HG03064 (cell line): ENCODE results near the gene ABITRAM.
A peak's percentile ranks its signal among the peaks of the same experiment; 100 is the strongest.
"Not testable (repeated sequence)": the region's sequence is repeated elsewhere in the genome, so short reads cannot be mapped to it uniquely, and the experiment has no call there.

Experiments
- ATAC-seq: cut with Tn5 transposase; IDR thresholded peaks from one replicate; pipeline ENCODE4 v1.9.1; 2021; ENCODE audit warnings: low read depth; ENCODE audit not compliant: unreplicated experiment

Gene ABITRAM, protein sequence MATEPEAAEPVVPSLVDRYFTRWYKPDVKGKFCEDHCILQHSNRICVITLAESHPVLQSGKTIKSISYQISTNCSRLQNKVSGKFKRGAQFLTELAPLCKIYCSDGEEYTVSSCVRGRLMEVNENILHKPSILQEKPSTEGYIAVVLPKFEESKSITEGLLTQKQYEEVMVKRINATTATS

GRCh38 chr9:108934323-108934893 is at the start of gene ABITRAM:
ABITRAM (plus strand) TSS chr9:108934400; CDS start chr9:108934487, 87 bp downstream.
- ATAC-seq, result peak; percentile 74

- ATAC-seq, result no peak
These were observed 49.5 kb upstream of the ABITRAM start for GRCh38 chr9:108884701-108885100.

- peak; percentile 99 for ATAC-seq
These were observed 48.4 kb upstream of the ABITRAM start for GRCh38 chr9:108885643-108886348.

DNA sequence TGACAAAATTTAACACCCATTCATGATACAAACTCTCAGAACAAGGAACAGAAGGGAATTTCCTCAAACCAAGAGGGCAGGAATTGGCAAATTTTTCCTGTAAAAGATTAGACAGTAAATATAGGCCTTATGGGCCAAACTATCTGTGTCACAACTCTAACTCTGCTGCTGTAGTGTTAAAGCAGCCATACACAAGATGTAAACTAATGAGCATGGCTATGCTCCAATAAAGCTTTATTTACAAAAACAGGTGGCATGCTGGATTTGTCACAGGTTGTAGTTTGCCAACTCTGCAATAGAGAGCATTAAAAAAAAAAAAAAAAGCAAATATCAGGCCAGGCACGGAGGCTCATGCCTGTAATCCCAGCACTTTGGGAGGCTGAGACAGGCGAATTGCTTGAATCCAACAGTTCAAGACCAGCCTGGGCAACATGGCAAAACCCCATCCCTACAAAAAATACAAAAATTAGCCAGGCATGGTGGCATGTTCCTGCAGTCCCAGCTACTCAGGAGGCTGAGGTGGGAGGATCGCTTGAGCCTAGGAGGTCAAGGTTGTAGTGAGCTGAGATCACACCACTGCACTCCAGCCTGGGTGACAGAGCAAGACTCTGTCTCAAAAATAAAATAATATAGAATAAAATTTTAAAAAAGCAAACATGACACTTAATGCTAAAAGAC is 47.5 kb upstream of the ABITRAM start:
- not testable (repeated sequence) for ATAC-seq

- no peak for ATAC-seq
These were observed 44.5 kb upstream of the ABITRAM start for GRCh38 chr9:108889649-108890067.

DNA sequence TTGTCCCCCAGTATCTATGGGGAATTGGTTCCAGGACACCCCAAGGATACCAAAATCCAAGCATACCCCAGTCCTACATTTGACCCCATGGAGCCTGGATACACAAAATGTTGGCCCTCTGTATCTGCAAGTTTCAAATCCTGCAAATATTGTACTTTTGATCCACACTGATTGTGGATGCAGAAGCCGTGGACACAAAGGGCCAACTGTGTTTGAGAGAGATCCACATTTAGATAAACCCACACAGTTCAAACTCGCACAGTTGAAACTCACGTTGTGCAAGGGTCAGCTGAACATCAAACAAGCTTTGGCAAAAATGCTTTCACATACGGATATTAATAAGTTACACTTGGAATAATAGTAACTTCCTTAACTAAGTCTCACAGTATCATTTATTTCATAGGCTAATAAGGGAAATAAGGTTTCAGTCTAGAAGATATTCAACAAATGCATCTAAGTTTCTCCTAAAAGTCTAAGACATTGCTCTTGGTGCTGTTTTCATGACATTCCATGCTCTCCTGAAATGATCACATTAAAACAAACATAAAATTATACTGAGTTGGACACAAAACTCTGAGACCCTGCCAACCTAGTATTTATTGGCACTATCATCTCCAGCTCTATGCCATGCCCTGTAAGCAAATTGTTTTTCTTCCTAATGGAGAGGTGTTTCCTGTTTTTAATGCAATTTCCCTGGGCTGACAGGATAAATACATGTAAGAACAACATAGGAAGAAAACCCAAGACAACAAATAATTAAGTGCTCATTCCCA is 39.8 kb upstream of the ABITRAM start:
- ATAC-seq, result no peak

- ATAC-seq, result no peak
These were observed 36.7 kb upstream of the ABITRAM start for GRCh38 chr9:108897324-108898096.

GRCh38 chr9:108899023-108899695 is 35.0 kb upstream of the ABITRAM start:
- not testable (repeated sequence) for ATAC-seq

- no peak for ATAC-seq
These were observed 34.0 kb upstream of the ABITRAM start for GRCh38 chr9:108900176-108900575.

GRCh38 chr9:108903420-108904103 is 30.6 kb upstream of the ABITRAM start:
- ATAC-seq, result no peak

DNA sequence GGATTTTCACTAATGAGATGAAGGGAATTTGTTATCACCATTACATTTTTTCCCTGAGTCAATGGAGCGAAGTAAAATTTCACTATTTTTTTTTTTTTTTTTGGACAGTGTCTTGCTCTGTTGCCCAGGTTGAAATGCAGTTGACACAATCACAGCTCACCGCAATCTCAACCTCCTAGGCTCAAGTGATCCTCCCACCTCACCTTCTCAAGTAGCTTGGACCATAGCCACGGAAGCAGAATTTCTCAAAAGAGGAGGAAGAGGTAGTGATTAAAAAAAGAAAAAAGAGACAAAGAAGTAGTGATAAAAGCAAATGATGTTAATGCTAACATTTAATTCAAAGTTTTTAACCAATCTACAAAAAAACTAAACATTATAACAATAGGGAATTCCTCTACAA is 30.0 kb upstream of the ABITRAM start:
- no peak for ATAC-seq

- no peak for ATAC-seq
These were observed 28.7 kb upstream of the ABITRAM start for GRCh38 chr9:108905494-108905893.

DNA sequence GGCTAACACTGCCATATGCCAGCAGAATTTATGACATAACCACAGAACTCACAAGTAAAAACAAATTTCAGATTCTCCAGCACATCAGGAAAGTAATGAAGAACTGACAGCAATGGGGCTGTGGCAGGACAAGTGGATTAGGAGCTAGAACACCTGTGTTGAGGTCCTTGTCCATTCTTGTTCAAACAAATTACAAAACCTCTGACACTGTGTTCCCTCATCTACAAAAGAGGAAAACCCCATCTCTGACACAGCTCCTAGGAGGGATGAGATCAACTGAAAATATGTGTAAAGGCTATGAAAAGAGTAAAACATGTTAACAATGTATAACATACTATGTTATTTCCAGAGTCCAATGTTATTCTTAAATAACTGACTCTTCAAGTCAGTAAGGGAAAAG is 23.8 kb upstream of the ABITRAM start:
- no peak for ATAC-seq

GRCh38 chr9:108910914-108911313 is 23.3 kb upstream of the ABITRAM start:
- ATAC-seq, result no peak

DNA sequence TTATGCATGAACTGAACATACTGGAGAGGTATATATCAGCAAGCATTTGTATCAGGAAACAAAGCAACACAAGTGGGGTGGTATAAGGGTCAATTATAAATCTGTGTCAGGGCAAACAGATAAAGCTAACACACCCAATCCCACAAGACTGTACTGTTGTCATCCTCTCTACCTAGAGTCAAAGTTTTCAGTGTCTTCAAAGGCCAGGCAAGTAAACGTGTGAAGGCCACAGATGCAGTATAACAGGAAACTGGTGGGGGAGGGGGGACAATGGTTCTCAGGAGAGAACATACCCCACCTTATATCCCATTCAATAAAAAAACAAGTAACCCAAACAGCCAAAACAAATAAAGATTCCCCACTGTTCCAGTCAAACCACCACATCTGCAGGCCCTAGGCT is 22.4 kb upstream of the ABITRAM start:
- no peak for ATAC-seq

GRCh38 chr9:108913391-108913790 is 20.8 kb upstream of the ABITRAM start:
- ATAC-seq, result no peak

DNA sequence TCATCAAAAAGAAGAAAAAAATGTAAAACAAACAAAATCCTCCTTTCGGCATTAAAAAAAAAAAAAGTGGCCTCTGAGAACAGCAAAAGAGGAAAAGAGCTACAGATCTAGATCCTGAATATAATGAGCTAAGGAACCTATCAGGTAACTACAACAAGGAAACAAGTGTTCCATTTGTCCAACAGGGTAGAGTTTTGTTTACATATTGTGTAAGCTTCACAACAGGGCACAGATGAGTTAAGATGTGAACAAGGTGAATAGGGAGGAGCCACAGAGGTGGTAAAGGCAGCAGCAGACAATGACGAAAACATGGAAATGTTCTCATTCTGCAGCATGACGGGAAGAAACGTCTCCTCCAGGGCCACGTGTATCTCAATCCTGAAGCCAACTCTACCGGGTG is 14.7 kb upstream of the ABITRAM start:
- no peak for ATAC-seq

DNA sequence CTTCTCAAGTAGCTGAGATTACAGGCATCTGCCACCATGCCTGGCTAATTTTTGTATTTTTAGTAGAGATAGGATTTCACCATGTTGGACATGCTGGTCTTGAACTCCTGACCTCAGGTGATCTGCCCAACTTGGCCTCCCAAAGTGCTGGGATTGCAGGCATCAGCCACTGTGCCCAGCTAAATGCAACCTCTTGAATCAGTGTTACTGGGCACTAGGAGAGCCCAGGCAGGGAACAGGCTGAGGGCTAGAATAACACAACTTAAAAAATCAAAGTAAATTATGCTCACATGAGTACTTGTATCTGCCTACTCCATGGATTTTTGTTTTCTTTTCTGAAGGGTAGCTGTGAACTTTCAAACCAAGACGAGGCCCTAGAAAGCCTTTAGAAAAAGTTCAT is 13.8 kb upstream of the ABITRAM start:
- ATAC-seq, result not testable (repeated sequence)

DNA sequence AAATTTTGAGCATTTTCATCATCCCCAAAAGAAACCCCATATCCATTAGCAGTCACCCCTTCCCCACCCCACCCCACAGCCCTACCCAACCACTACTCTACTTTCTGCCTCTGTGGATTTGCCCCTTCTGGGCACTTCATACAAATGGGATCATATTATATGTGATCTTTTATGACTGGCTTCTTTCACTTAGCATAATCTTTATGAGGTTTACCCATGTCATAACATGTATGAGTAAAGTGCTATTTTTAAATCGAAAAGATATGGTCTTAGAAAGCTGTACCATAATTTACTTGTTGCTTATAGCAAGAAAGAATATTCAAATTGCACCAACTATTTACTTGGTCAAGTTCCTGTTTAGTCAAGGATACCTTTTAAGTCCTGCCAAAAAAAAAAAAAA is 13.0 kb upstream of the ABITRAM start:
- ATAC-seq, result no peak
